ENCODE data around the gene ZNF750.

The ZNF750 gene

GRCh38 chr17:82884970-82885353, 45.1 kb upstream of the ZNF750 start:
- H3K27me3 ChIP-seq (ENCODE audit: low read length), result no peaks in the 10 kb centered on the region

DNA sequence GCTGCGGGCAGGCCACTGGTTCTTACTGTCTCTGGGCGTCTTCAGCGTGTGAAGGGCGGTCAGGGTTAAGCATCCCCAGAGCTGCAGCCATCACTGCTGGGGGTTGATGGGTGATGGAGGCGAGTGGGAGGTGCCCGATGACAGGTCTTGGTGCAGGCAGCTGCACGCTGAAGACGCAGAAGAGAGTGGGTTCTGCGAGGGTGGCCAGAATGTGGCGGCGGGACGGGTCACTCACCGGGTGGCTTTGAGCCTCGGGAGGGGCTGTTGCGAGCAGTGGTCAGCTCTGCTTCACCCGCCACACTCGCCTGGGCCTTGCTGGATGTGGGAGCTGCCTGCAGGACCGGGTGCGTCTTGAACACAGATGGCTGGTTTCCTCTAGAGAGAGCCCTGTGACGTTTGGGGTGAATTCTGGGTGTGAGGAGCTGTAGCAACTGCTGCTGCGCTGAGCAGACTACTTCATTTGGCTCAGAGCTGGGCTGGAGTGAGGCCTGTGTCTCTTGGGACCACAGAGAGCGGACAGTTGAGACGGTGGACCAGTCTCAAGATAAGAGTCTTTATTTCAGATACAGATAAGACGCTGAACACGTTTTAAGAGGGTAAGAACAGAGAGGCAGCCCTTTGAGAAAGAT, 44.6 kb upstream of the ZNF750 start:
- Histone ChIP-seq H3K9me3 (ENCODE audit: insufficient read depth, low read length) (no peaks in the 10 kb centered on the region), H3K9ac (ENCODE audit: low read length) (no peak overlapping the region), H3K4me3 (ENCODE audit: insufficient read depth, low read length, poor library complexity, severe bottlenecking) (no peak overlapping the region), H3K27ac (ENCODE audit: low read depth, low read length) (peak overlapping the region; percentile 44), H3K4me2 (ENCODE audit: low read depth, low read length, poor library complexity, severe bottlenecking) (no peak overlapping the region), H3F3A (ENCODE audit: insufficient read depth) (peaks cover 6% of the 10 kb centered on the region; the same call in 1 of the 2 replicates), H3K27me3 (ENCODE audit: low read length) (no peaks in the 10 kb centered on the region), H4K20me1 (ENCODE audit: low read depth, low read length) (no peaks in the 10 kb centered on the region), H3K79me2 (ENCODE audit: insufficient read depth, low read length) (0 out of 2 replicates have a peak, but pooled peaks cover 7% of the 10 kb centered on the region), H3K36me3 (ENCODE audit: low read length) (no peaks in the 10 kb centered on the region), H3K9me2 (replicated peaks; ENCODE audit: insufficient read depth, low read length) (no peaks in the 10 kb centered on the region), H2AFZ (ENCODE audit: low read depth, low read length, severe bottlenecking) (no peak overlapping the region)
- no peak for TF ChIP-seq EZH2phosphoT487 (conservative IDR thresholded peaks at IDR 0.05; ENCODE audit: low read length)
- no peak for TF ChIP-seq CTCF (IDR thresholded peaks at IDR 0.05; ENCODE audit: insufficient read depth, low read length, poor library complexity, severe bottlenecking)

More at GRCh38 chr17:82884970-82885353, 45.1 kb upstream of the ZNF750 start:
- Histone ChIP-seq H3K9ac (ENCODE audit: low read length) (no peak overlapping the region), H3K4me2 (ENCODE audit: low read depth, low read length, poor library complexity, severe bottlenecking) (no peak overlapping the region), H3K79me2 (ENCODE audit: insufficient read depth, low read length) (0 out of 2 replicates have a peak, but pooled peaks cover 6% of the 10 kb centered on the region), H3K36me3 (ENCODE audit: low read length) (no peaks in the 10 kb centered on the region), H3K27ac (ENCODE audit: low read depth, low read length) (peak overlapping the region; percentile 44), H4K20me1 (ENCODE audit: low read depth, low read length) (no peaks in the 10 kb centered on the region), H3K9me3 (ENCODE audit: insufficient read depth, low read length) (no peaks in the 10 kb centered on the region), H3K4me3 (ENCODE audit: insufficient read depth, low read length, poor library complexity, severe bottlenecking) (no peak overlapping the region), H3K9me2 (replicated peaks; ENCODE audit: insufficient read depth, low read length) (no peaks in the 10 kb centered on the region), H3F3A (ENCODE audit: insufficient read depth) (peaks cover 6% of the 10 kb centered on the region; the same call in 1 of the 2 replicates), H2AFZ (ENCODE audit: low read depth, low read length, severe bottlenecking) (no peak overlapping the region)
- TF ChIP-seq CTCF (IDR thresholded peaks at IDR 0.05; ENCODE audit: insufficient read depth, low read length, poor library complexity, severe bottlenecking) (no peak), EZH2phosphoT487 (conservative IDR thresholded peaks at IDR 0.05; ENCODE audit: low read length) (no peak)

DNA sequence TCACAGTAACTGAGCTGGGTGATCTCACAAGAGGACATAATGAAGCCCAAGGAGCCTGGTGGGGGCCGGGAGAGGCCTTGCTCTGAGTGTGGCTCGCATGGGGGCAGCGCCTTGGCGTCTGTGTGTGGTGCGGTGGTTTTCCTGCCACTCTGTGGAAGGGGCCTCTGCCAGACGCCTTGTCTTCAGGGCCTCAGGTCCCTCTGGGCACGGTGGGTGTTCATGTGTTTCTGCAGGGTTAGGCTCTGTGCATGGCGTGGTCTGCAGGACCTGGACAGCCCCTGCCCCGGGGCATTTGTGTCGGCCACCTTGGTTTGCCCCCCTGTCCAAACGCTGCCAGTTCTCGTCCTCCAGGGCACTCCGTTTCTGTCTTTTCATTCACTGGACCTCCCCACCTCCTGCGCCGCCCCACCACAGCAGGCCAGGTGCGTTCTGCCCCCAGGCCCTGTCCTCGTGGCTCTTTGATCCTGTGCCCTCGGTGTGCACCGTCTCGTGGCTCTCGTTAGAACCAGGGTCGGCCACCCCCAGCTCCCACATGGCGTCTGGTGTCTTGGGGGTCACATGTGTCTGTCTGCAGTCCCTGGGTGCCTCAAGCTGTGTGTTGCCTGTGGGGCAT, 43.7 kb upstream of the ZNF750 start:
- Histone ChIP-seq H3K4me2 (ENCODE audit: low read depth, low read length, poor library complexity, severe bottlenecking) (no peak overlapping the region), H2AFZ (ENCODE audit: low read depth, low read length, severe bottlenecking) (no peak overlapping the region), H3K79me2 (ENCODE audit: insufficient read depth, low read length) (0 out of 2 replicates have a peak, but pooled peaks cover 7% of the 10 kb centered on the region), H3K4me3 (ENCODE audit: insufficient read depth, low read length, poor library complexity, severe bottlenecking) (no peak overlapping the region), H3K27ac (ENCODE audit: low read depth, low read length) (no peak overlapping the region), H3K36me3 (ENCODE audit: low read length) (no peaks in the 10 kb centered on the region), H3K27me3 (ENCODE audit: low read length) (no peaks in the 10 kb centered on the region), H3K9me2 (replicated peaks; ENCODE audit: insufficient read depth, low read length) (no peaks in the 10 kb centered on the region), H3K9me3 (ENCODE audit: insufficient read depth, low read length) (no peaks in the 10 kb centered on the region), H3F3A (ENCODE audit: insufficient read depth) (peaks cover 6% of the 10 kb centered on the region; the same call in 1 of the 2 replicates), H3K9ac (ENCODE audit: low read length) (no peak overlapping the region), H4K20me1 (ENCODE audit: low read depth, low read length) (no peaks in the 10 kb centered on the region)
- no peak for TF ChIP-seq EZH2phosphoT487 (conservative IDR thresholded peaks at IDR 0.05; ENCODE audit: low read length)
- no peak for TF ChIP-seq CTCF (IDR thresholded peaks at IDR 0.05; ENCODE audit: insufficient read depth, low read length, poor library complexity, severe bottlenecking)

All from SU-DHL-6 (cell line).